Measurements from ENCODE around the gene KRTAP19-6.
"Not testable (repeated sequence)": the region's sequence is repeated elsewhere in the genome, so short reads cannot be mapped to it uniquely, and the experiment has no call there.

DNA sequence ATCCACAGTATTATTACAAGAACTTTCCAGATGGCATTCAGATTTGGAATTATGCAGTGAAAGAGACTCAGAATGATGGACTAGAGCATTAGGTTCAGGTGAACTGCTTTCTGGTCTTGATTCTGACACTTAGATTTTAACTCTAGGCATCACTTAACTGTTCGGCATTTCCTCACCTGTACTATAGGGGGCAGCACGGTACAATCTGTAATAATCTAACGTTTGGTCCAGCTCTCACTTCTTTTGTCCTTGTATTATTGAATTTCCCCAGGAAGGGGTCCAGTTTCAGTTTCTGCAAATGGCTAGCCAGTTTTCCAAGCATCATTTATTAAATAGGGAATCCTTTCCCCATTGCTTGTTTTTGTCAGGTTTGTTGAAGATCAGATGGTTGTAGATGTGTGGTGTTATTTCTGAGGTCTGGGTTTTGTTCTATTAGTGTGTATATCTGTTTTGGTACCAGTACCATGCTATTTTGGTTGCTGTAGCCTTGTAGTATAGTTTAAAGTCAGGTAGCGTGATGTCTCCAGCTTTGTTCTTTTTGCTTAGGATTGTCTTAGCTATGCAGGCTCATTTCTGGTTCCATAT lies 36.0 kb downstream of the KRTAP19-6 start:
- TF ChIP-seq, protein P1, sequence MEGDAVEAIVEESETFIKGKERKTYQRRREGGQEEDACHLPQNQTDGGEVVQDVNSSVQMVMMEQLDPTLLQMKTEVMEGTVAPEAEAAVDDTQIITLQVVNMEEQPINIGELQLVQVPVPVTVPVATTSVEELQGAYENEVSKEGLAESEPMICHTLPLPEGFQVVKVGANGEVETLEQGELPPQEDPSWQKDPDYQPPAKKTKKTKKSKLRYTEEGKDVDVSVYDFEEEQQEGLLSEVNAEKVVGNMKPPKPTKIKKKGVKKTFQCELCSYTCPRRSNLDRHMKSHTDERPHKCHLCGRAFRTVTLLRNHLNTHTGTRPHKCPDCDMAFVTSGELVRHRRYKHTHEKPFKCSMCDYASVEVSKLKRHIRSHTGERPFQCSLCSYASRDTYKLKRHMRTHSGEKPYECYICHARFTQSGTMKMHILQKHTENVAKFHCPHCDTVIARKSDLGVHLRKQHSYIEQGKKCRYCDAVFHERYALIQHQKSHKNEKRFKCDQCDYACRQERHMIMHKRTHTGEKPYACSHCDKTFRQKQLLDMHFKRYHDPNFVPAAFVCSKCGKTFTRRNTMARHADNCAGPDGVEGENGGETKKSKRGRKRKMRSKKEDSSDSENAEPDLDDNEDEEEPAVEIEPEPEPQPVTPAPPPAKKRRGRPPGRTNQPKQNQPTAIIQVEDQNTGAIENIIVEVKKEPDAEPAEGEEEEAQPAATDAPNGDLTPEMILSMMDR (IDR thresholded peaks at IDR 0.05 in 2 of 3, conservative IDR thresholded peaks at IDR 0.05 in 1 of 3; ENCODE audit: control insufficient read depth in 2 of 3, extremely low read depth in 1 of 3, insufficient read depth in 1 of 3, low read depth in 3 of 3, low read length in 3 of 3) = peak in 2 of 3 experiments; percentile 13 to 28; a peak in 2 of 6 replicates
- TF ChIP-seq SPI1 (IDR thresholded peaks at IDR 0.05; ENCODE audit: borderline replicate concordance, insufficient read depth, low read depth, low read length); CREM (IDR thresholded peaks at IDR 0.05; ENCODE audit: low read depth); SIX5 (IDR thresholded peaks at IDR 0.05; ENCODE audit: low read depth, low read length, severe bottlenecking); POLR2AphosphoS5 (IDR thresholded peaks at IDR 0.05; ENCODE audit: low read length); POLR2A (IDR thresholded peaks at IDR 0.05; ENCODE audit: low read depth, low read length); SIN3A (IDR thresholded peaks at IDR 0.05; ENCODE audit: low read depth, low read length); NFYB (IDR thresholded peaks at IDR 0.05; ENCODE audit: insufficient read depth, low read depth, low read length): not testable (repeated sequence)
- TF ChIP-seq, protein P2, sequence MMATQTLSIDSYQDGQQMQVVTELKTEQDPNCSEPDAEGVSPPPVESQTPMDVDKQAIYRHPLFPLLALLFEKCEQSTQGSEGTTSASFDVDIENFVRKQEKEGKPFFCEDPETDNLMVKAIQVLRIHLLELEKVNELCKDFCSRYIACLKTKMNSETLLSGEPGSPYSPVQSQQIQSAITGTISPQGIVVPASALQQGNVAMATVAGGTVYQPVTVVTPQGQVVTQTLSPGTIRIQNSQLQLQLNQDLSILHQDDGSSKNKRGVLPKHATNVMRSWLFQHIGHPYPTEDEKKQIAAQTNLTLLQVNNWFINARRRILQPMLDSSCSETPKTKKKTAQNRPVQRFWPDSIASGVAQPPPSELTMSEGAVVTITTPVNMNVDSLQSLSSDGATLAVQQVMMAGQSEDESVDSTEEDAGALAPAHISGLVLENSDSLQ (IDR thresholded peaks at IDR 0.05) = not testable (repeated sequence)

Measured in GM12878 (cell line).